ENCODE measurements around the gene SIGLEC8. TPM values are rescaled to one million over a fixed set of nuclear protein-coding genes. Genes with fewer than 3 reads are reported as not detected.

SIGLEC8 gene
- not detected for total RNA-seq
- not detected for polyA plus RNA-seq (2013, experiment 1 of 2)
- polyA plus RNA-seq (2013, experiment 2 of 2): not detected
- long read RNA-seq, experiment 1: 0 reads
- long read RNA-seq, experiment 2: 0 reads
- long read RNA-seq, experiment 3: 0 reads
- long read RNA-seq, experiment 4: 0 reads

DNA sequence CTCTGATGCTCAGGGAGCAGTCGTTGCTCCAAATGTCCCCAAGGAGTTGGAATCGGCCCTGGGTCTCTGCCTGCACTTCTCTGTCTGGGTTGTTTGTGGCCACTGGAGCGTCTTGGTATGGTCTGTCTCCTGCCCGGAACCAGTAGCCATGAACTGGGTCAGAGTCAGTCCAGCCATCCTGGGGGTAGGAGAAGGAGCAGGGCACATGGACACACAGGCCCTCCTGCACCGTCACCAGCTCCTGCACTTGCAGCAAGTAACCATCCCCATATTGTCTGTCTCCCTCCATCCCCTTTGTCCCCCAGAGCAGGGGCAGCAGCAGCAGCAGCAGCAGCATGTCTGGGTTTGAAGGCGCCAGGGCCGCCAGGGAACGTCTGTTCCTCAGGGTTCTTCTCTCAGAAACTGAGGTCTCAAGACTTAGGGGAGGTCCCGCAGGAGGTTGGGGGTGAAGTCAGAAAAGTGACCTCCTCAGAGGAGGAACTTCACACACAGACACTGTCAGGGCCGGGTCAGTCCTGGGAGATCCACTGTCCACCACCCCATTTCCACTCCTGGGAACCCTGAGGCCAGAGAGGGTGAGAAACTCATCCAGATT, at the start of gene SIGLEC8:
TSS of gene SIGLEC8 (minus strand) at position 404 of the 595 bp plus-strand sequence. CDS start at position 337, 67 bp downstream.
- Mint-ChIP-seq H3K36me3 (ENCODE audit: low read depth) (no peaks in the 10 kb centered on the region), H3K4me3 (no peak within 1 kb of the TSS), H3K27me3 (ENCODE audit: insufficient read depth) (peaks cover 23% of the 10 kb centered on the region), H3K4me1 (no peaks in the 10 kb centered on the region), H3K27ac (no peak within 1 kb of the TSS), H3K9me3 (peaks cover 2% of the 10 kb centered on the region)
- peaks cover 12% of the 10 kb centered on the region for H3K27me3 ChIP-seq (ENCODE audit: control insufficient read depth, insufficient read depth, low read length, poor library complexity, severe bottlenecking)
- no peaks in the 10 kb centered on the region for H3K9me3 ChIP-seq (ENCODE audit: control insufficient read depth, low read length)
- no peak for DNase-seq
- no peak within 1 kb of the TSS for H3K27ac ChIP-seq (ENCODE audit: low read depth, low read length)
- 80 to 83% methylated on average over 3 to 10 of the region's 10 CpGs for WGBS, 2 experiments (ENCODE audit: insufficient coverage in 1 of 2, insufficient read length in 1 of 2)
- H3K4me1 ChIP-seq (ENCODE audit: control insufficient read depth, insufficient read depth, low read length): no peaks in the 10 kb centered on the region
- TF ChIP-seq, protein P1, sequence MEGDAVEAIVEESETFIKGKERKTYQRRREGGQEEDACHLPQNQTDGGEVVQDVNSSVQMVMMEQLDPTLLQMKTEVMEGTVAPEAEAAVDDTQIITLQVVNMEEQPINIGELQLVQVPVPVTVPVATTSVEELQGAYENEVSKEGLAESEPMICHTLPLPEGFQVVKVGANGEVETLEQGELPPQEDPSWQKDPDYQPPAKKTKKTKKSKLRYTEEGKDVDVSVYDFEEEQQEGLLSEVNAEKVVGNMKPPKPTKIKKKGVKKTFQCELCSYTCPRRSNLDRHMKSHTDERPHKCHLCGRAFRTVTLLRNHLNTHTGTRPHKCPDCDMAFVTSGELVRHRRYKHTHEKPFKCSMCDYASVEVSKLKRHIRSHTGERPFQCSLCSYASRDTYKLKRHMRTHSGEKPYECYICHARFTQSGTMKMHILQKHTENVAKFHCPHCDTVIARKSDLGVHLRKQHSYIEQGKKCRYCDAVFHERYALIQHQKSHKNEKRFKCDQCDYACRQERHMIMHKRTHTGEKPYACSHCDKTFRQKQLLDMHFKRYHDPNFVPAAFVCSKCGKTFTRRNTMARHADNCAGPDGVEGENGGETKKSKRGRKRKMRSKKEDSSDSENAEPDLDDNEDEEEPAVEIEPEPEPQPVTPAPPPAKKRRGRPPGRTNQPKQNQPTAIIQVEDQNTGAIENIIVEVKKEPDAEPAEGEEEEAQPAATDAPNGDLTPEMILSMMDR (conservative IDR thresholded peaks at IDR 0.05): no peak
- H3K36me3 ChIP-seq (ENCODE audit: control insufficient read depth, insufficient read depth, low read length): no peaks in the 10 kb centered on the region
- no peak within 1 kb of the TSS for H3K4me3 ChIP-seq (ENCODE audit: low read length)
- H3K9ac ChIP-seq (ENCODE audit: extremely low read depth, low read length, poor library complexity, severe bottlenecking): no peak within 1 kb of the TSS

GRCh38 chr19:51507640-51508058, 49.4 kb upstream of the SIGLEC8 start:
- no peak for DNase-seq
- H3K36me3 ChIP-seq (ENCODE audit: control insufficient read depth, insufficient read depth, low read length): no peaks in the 10 kb centered on the region
- no peak overlapping the region for H3K27ac Mint-ChIP-seq
- H3K36me3 Mint-ChIP-seq (ENCODE audit: low read depth): no peaks in the 10 kb centered on the region
- no peak overlapping the region for H3K9ac ChIP-seq (ENCODE audit: extremely low read depth, low read length, poor library complexity, severe bottlenecking)
- peaks cover 6% of the 10 kb centered on the region for H3K27me3 ChIP-seq (ENCODE audit: control insufficient read depth, insufficient read depth, low read length, poor library complexity, severe bottlenecking)
- peaks cover 41% of the 10 kb centered on the region for H3K27me3 Mint-ChIP-seq (ENCODE audit: insufficient read depth)
- no peak overlapping the region for H3K4me3 ChIP-seq (ENCODE audit: low read length)
- 63 to 69% methylated on average over 3 to 6 of the region's 6 CpGs for WGBS, 2 experiments (ENCODE audit: insufficient coverage in 1 of 2, insufficient read length in 1 of 2)
- TF ChIP-seq, protein P1 (conservative IDR thresholded peaks at IDR 0.05): no peak
- no peak overlapping the region for H3K4me3 Mint-ChIP-seq
- peaks cover 4% of the 10 kb centered on the region for H3K9me3 ChIP-seq (ENCODE audit: control insufficient read depth, low read length)
- H3K9me3 Mint-ChIP-seq: peaks cover 5% of the 10 kb centered on the region
- no peak overlapping the region for H3K27ac ChIP-seq (ENCODE audit: low read depth, low read length)
- H3K4me1 Mint-ChIP-seq: no peaks in the 10 kb centered on the region
- no peaks in the 10 kb centered on the region for H3K4me1 ChIP-seq (ENCODE audit: control insufficient read depth, insufficient read depth, low read length)

GRCh38 chr19:51507192-51507591, 48.9 kb upstream of the SIGLEC8 start:
- Histone ChIP-seq H3K9me3 (ENCODE audit: control insufficient read depth, low read length) (peaks cover 4% of the 10 kb centered on the region), H3K27ac (ENCODE audit: low read depth, low read length) (no peak overlapping the region), H3K4me3 (ENCODE audit: low read length) (no peak overlapping the region), H3K36me3 (ENCODE audit: control insufficient read depth, insufficient read depth, low read length) (no peaks in the 10 kb centered on the region), H3K4me1 (ENCODE audit: control insufficient read depth, insufficient read depth, low read length) (no peaks in the 10 kb centered on the region), H3K9ac (ENCODE audit: extremely low read depth, low read length, poor library complexity, severe bottlenecking) (no peak overlapping the region), H3K27me3 (ENCODE audit: control insufficient read depth, insufficient read depth, low read length, poor library complexity, severe bottlenecking) (peaks cover 2% of the 10 kb centered on the region)
- H3K27ac Mint-ChIP-seq: no peak overlapping the region
- H3K9me3 Mint-ChIP-seq: peaks cover 5% of the 10 kb centered on the region
- TF ChIP-seq, protein P1 (conservative IDR thresholded peaks at IDR 0.05): no peak
- no peaks in the 10 kb centered on the region for H3K36me3 Mint-ChIP-seq (ENCODE audit: low read depth)
- no peak for DNase-seq
- H3K27me3 Mint-ChIP-seq (ENCODE audit: insufficient read depth): peaks cover 40% of the 10 kb centered on the region
- no peaks in the 10 kb centered on the region for H3K4me1 Mint-ChIP-seq
- 54% methylated on average over 3 of the region's 3 CpGs; no CpG with 5 or more reads in 1 of the 2 experiments for WGBS, 2 experiments (ENCODE audit: insufficient coverage in 1 of 2, insufficient read length in 1 of 2)
- no peak overlapping the region for H3K4me3 Mint-ChIP-seq

Data from endodermal cell (in vitro differentiated cells).